Measurements from ENCODE around the gene GLRA2. TPM values are rescaled to one million over a fixed set of nuclear protein-coding genes. Genes with fewer than 3 reads are reported as not detected.

Gene GLRA2
- total RNA-seq, 1 experiment from 2014 or later = not detected

GRCh38 chrX:14497184-14497666 lies 32.1 kb upstream of the GLRA2 start:
- H3K4me3 ChIP-seq (ENCODE audit: low read depth in 2 of 2, low read length in 2 of 2) = no peak overlapping the region

GRCh38 chrX:14501327-14501726 lies 28.0 kb upstream of the GLRA2 start:
- no peaks in the 10 kb centered on the region for H3K9me3 ChIP-seq (ENCODE audit: control insufficient read depth, insufficient read depth, low read depth, low read length)
- ChIA-PET CTCF (no interaction called here), POLR2A (no interaction called here)
- no peak for ATAC-seq
- in situ Hi-C loops (cut with HindIII; ENCODE audit: low pct_unique_long_range_greater_than_20kb, low sequenced_read_pairs) = no loop called here
- no peaks in the 10 kb centered on the region for H3K4me1 ChIP-seq (ENCODE audit: control insufficient read depth, insufficient read depth, low read length)
- BruUV-seq (replicated peaks) = no TSS peak
- H3K4me3 ChIP-seq (ENCODE audit: low read depth in 2 of 2, low read length in 2 of 2) = no peak overlapping the region
- intact Hi-C loops (cut with micrococcal nuclease; ENCODE audit: unreplicated experiment) = no loop called here
- TF ChIP-seq CTCF (IDR thresholded peaks at IDR 0.05) (no peak), REST (IDR thresholded peaks at IDR 0.05; ENCODE audit: insufficient read depth in 1 of 2, low read depth in 2 of 2, low read length in 1 of 2) (no peak), TCF7L2 (IDR thresholded peaks at IDR 0.05; ENCODE audit: low read depth, low read length) (no peak), SIN3A (IDR thresholded peaks at IDR 0.05; ENCODE audit: borderline replicate concordance, insufficient read depth, low read depth, low read length) (no peak), POLR2AphosphoS5 (IDR thresholded peaks at IDR 0.05; ENCODE audit: low read depth, low read length) (no peak)
- no peaks in the 10 kb centered on the region for H3K36me3 ChIP-seq (ENCODE audit: control insufficient read depth, insufficient read depth, low read length)
- DNase-seq (ENCODE audit: low read depth, low spot score) = no peak
- H3K27ac ChIP-seq (ENCODE audit: low read length) = no peak overlapping the region
- no peaks in the 10 kb centered on the region for H3K27me3 ChIP-seq (ENCODE audit: control insufficient read depth, insufficient read depth, low read length)

More at GRCh38 chrX:14497184-14497666, 32.1 kb upstream of the GLRA2 start:
- no TSS peak for BruUV-seq (replicated peaks)
- Histone ChIP-seq H3K36me3 (ENCODE audit: control insufficient read depth, insufficient read depth, low read length) (no peaks in the 10 kb centered on the region), H3K4me1 (ENCODE audit: control insufficient read depth, insufficient read depth, low read length) (no peaks in the 10 kb centered on the region), H3K27ac (ENCODE audit: low read length) (no peak overlapping the region), H3K27me3 (ENCODE audit: control insufficient read depth, insufficient read depth, low read length) (no peaks in the 10 kb centered on the region), H3K9me3 (ENCODE audit: control insufficient read depth, insufficient read depth, low read depth, low read length) (no peaks in the 10 kb centered on the region)
- ATAC-seq (no peak), DNase-seq (ENCODE audit: low read depth, low spot score) (no peak)
- in situ Hi-C loops (cut with HindIII; ENCODE audit: low pct_unique_long_range_greater_than_20kb, low sequenced_read_pairs) = no loop called here
- intact Hi-C loops (cut with micrococcal nuclease; ENCODE audit: unreplicated experiment) = no loop called here
- ChIA-PET CTCF (no interaction called here), POLR2A (no interaction called here)
- TF ChIP-seq REST (IDR thresholded peaks at IDR 0.05; ENCODE audit: insufficient read depth in 1 of 2, low read depth in 2 of 2, low read length in 1 of 2) = no peak
- no peak for TF ChIP-seq SIN3A (IDR thresholded peaks at IDR 0.05; ENCODE audit: borderline replicate concordance, insufficient read depth, low read depth, low read length)

Measured in Panc1 (cell line).